Iris pigment epithelial cell (primary cell): ENCODE results near the gene TCTN3.
A peak's percentile ranks its signal among the peaks of the same experiment; 100 is the strongest.
"Not testable (repeated sequence)": the region's sequence is repeated elsewhere in the genome, so short reads cannot be mapped to it uniquely, and the experiment has no call there.

Experiments
- DNase-seq: peaks from one replicate; pipeline ENCODE4 v3.0.0-alpha.2; 2011; ENCODE audit warnings: low read depth

Gene TCTN3

DNA sequence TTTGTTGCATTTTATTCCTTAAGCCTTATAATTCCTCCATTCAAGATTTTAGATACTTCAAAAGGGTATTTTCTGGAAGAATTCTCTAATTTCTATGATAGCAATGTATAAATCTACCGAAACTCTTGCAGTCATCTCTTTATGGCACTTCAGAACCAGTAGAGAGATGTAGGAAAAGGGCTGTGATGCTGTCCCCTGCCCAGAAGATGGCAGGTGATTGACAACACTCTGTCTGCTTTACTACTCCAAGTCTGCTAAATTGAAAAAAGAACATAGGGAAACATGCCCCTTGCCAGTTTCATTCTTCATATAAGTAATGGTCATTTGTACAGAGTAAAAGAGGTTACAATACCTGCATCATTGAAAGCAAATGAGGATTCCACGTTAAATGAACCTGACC is 5.1 kb downstream of the TCTN3 start:
- no peak for DNase-seq

DNA sequence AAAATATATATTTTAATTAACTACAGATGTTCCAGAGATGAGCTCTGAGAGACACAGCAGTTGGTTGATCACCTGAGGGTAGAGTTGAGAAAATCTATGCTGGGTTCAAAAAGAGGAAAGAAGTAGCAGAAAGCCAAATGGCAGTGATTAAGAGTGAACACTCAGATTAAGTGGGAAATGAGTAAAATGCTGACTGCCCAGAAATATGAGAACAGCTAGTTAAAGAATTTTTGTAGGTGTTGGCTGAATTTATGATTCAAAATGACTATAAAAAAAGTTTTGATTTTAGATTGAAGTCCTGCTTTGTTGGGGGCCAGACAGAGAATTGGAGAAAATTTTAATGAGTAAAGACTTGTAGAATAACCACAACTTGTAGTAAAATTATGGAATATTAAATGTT is 9.8 kb downstream of the TCTN3 start:
- no peak for DNase-seq

DNA sequence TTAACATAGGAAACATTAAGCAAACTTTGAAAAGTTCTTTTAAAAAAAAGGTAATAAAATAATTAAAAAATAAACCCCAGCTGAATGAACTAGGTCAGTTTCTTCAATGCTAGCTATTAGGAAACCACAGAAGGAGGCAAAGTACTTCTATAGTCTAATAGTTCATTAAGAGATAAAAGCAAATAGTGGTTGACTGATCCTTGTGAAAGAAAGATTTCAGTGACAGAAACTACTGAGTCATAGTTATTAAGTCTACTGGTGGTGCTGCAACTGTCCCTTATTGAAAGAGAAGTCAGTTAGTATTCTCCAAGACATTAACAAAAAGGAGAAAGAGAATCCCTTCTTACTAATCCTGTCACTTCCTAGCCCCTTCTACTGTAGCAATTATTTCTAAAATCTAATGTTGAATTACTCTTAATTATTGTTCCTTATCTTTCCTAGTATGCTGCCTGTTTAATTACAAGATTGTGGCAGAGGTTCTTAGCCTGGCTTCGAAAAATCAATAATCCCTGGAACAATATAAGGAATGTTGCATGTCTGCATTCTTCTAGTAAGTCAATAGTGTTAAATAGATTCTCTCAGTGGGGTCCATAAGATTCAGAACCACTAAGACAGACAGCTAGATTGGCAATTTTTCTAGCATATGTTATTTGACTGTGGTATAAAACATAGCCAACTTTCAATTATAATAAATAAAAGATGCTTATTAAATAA is 18.2 kb downstream of the TCTN3 start:
- DNase-seq = no peak

DNA sequence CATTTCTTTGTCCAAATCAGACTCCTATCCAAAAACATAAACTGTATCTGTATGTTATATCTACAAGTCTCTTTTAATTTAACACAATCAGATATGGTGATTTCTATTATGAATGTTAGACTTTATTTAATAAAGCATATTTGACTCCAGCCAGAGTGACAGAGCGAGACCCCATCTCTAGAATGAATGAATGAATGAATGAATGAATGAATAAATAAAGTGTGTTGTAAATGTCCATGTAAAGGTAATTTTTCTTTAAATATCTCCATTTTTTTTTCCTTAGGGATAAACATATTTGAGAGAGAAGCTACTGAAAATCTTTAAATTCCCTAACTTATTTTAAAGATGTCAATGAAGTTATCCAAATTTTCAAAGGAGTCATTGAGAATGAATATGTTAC is 19.1 kb downstream of the TCTN3 start:
- no peak for DNase-seq

DNA sequence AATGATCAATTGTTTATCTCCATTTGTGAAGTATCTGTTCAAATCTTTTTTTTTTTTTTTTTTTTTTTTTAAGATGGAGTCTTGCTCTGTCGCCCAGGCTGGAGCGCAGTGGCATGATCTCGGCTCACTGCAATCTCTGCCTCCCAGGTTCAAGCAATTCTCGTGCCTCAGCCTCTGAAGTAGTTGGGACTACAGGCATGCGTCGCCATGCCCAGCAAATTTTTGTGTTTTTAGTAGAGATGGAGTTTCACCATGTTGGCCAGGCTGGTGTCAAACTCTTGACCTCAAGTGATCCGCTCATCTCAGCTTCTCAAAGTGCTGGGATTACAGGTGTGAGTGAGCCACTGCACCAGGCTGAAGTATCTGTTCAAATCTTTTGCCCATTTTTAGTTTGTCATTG is 21.1 kb downstream of the TCTN3 start:
- DNase-seq = not testable (repeated sequence)

DNA sequence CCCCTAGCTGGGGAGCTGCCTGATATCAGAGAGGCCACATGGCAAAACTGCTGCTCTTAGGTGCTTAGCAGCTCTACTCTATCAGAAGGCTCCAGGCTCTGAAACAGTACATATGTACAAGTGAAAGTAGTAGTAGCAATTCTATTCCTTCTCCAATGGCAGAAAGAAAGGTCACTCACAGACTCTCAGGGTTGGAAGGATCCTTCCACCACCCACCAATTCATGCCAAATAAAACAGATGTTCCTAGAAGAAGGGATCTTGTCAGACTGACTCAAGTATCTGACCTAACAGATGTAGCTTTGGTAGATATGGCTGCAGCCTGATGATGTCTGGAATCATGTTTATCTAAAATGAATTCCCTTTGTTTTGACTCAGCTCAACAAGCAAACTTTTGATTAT is 29.2 kb downstream of the TCTN3 start:
- peak; percentile 41 for DNase-seq

DNA sequence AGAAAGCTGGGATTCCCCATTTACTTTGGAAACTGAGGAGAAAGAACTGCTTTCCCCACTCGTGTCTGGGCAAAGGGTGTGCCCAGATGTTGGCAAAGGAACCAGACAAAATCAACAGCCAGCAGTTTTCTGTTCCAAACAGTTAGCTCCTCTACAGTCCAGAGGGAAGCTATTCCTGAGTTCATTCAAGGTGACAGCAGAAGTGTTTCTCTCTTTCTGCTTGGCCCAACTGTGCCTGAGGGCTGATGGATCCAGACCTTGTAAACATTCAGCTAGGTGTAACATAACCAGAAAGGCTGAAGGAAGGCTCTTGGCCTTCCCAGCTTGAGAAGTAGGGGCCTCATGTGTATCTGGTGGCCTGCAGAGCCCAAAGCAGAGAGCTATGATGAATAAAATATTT is 30.2 kb downstream of the TCTN3 start:
- no peak for DNase-seq

DNA sequence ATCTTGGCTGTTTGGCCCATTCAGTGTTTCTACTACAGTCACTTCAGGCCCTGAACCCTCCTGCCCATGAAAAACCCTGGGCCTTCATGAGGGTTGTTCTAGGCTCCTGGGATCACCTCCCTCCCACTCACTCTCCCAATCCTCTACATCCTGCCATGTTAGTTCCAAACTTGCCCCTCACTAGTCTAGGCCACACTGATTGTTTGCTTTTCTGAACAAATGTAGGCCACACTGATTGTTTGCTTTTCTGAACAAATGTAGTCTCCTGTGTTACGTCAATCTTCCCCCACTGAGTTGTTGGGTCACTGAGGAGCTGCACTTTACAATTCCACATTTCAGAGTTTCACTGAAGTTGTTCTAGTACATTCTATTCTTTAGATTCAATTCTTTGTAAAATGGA is 31.9 kb downstream of the TCTN3 start:
- DNase-seq = peak; percentile 40

DNA sequence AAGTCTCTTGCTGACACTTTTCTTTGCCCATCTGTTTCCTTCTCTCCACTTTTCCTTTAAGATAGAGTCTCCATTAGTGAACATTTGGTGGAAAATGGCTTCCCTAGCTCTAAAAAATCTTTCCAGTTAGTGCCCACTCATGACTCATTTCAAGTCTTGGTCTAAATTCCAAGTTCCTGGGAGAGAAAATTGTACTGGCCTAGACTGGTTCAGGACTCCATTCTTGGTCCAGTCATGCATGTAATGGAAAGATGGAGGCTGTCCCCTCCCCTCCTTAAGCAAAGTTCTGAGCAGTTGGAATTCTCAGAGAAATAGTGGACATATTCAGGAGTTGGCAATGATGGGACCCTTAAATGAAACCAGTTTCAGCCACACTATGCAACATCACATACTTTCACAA is 33.4 kb downstream of the TCTN3 start:
- peak; percentile 63 for DNase-seq

DNA sequence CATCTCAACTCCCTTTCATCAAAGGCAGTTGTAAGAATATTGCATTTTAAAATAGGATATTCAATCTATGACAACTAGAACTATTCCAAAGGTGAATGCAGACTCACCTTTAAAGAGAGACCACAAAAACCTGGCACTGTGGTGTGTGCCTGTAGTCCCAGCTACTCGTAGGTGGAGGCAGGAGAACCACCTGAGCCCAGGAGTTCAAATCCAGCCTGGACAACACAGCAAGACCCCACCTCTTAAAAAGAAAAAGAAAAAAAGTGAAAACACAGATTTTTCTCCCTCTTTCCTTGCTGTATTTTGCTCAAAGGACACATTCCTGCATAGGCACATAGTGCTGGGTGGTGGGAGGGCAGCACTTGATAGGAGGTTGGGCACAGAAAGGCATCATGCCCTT is 36.5 kb downstream of the TCTN3 start:
- no peak for DNase-seq

DNA sequence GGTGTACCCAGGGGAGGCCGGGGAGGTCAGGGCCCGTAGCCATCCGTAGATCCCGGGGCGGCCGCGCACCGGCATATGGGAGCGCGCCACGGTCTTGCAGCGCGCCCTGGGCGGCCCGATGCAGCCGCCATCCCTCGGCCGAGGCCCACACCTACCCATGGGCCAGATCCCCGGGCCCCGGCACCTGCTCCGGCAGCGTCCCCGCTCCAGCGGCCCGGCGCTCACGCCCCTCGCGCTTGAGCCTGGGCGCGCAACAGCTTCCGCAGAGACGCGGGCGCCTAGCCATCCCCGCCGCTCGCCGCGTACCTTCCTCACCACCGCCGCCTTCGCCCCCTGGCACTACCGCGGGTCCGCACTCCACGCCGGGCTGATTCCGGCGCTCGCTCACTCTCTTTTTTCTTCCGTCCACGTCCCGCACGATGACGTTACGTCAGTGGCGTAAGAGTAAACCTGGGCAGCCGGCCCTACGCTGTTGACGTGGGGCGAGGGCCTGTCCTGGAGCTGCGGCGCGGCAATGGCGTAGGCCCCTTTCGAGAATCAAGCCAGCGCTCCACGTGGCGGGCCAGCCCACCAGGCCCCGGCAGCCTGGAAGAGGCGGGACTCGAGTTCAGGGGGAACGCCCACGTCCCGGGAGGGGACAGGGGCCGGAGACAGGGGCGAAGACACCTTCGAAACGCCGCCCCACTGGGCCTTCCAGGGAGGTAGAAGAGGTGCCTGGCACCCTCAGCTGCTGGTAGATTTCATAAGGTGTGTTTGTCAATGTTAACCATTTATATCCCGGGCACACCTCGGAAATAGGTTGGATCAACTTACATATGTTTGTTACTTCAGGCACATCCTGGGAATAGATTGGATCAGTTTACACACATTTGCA is 37.2 kb downstream of the TCTN3 start, which contains the start of gene ALDH18A1:
Gene ALDH18A1, minus strand, starts transcription at position 421 of the 874 bp plus-strand sequence. CDS start 3,334 bp downstream, outside the sequence.
- peak; percentile 90 for DNase-seq

DNA sequence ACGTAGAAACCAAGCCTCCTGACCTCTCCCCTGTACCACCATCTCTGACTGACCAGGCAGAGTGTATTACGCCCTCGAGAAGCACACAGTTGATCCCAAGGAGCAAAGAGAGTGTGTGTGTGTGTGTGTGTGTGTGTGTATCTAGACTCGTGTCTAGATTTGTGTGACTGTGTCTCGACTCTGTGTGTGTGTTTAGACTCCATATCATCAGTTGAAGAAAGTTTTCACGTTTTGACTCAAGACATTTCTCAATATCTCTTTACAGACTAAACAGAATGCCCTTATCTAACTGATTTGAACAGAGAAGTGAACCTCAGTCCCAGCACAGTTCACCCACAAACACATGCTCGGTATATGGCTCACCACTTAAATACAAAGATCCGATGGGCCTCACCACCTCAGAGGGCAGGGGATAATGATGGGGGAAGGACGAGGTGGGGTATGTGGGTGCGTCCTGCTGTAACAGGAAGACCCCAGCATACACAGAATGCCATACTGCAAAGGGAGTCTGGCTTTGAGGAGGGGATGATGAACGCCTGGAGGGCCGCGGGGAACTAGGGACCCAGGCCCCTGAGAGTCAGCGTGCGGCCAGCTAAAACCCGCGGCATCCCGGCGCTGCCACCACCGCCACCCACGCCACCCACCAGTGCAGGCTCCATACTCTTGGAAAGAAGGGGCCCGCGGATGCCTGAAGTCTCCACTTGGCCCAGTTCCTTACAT is 38.0 kb downstream of the TCTN3 start:
- DNase-seq = peak; percentile 59

DNA sequence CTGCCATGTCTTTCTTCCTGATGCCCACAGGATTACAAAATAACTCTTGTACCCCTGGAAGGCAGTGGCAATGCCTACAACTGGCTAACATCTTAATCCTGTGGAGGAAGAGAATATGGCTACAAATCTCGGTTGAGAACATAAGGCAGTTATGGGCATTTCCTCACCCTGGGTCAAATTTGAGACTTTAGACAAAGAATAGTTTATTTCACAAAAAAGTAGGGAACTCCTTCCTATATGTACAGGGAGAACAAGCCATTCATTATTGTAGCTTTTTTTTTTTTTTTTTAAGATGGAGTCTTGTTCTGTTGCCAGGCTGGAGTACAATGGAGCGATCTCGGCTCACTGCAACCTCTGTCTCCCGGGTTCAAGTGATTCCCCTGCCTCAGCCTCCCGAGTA is 39.8 kb downstream of the TCTN3 start:
- no peak for DNase-seq

DNA sequence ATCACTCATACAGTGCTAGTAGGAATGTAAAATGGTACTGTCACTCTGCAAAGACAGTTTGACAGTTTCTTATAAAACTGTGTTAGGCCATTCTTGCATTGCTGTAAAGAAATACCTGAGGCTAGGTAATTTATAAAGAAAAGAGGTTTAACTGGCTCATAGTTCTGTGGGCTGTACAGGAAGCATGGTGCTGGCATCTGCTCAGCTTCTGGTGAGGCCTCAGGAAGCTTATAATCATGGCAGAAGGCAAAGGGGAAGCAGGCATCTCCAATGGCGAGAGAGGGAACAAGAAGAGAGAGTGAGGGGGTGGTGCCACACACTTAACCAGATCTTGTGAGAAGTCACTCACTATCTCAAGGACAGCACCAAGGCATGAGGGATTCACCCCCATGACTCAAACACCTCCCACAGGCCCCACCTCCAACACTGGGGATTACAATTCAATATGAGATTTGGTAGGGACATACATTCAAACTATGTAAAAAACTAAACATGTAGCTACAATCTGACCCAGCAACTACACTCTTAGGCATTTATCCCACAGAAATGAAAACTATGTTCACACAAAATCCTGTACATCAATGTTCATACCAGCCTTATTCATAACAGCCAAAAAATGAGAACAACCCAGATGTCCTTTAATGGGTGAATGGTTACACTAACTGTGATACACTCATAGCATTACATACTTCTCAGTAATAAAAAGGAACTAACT is 42.2 kb downstream of the TCTN3 start:
- peak; percentile 51 for DNase-seq

DNA sequence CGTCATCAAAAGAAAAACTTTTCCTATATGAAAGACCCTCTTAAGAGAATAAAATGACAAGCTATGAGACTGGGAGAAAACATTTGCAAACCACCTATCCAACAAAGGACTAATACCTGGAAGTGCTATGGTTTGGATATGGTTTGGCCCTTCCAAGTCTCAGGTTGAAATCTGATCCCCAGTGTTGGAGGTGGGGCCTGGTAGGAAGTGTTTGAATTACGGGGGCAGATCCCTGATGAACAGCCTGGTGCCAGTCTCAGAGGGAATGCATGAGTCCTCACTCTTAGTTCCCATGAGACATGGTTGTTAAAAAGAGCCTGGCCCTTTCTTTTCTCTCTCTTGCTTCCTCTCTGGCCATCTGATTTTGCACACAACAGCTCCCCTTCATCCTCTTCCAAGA is 43.5 kb downstream of the TCTN3 start:
- no peak for DNase-seq

DNA sequence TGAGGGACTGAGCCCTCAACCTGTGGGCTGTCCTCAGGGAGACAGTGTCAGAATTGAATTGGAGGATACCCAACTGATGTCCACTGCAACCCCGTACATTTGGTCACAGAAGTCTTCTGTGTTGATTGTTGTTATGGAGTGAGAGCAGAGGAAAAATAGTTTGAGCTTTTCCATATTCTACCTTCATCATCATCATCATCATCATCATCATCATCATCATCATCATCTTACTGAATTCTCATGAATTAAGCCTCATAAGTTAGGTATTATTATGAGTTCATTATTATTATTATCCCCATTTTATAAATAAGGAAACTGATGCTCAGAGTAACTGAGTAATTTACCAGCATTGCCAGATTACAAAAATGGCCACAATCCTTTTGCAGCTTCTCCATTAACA is 45.6 kb downstream of the TCTN3 start:
- DNase-seq = no peak

DNA sequence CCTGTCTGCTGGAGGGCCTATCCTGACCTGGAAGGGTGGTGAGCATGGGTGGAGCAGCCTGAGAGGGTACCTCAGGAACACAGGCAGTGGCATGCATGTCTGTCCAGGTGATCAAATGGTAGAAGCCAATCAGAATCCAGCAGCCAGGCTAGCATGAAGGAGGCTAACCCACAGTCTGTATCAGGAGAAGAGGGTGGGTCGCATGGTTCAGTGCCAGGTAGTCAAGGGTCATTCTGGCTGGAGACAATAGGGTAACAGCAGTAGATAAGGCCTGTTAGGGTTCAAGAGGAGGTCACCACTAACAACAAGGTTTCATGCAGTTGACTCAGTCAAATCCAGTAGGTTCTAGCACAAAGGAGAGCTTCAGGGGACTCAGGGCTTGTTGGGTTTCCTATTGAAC is 47.6 kb downstream of the TCTN3 start:
- DNase-seq = no peak

DNA sequence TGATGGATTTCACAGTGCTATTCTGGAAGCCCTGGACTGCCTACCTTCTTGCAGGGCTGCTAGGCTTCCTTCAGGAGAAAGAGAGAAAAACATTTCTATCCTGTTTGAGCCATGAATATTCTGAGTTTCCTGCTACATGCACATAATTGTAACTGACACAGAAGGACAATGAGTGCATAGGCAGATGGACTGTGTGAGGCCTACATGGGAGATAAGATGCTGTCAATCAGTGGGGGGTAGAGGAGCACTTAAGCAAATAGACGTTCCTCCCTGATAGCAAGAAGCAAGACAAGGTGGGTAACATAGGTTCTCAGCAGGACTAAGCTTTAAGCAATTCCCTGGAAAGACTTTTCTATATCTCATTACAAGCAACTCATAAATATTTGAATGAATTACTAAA is 48.8 kb downstream of the TCTN3 start:
- DNase-seq = no peak

DNA sequence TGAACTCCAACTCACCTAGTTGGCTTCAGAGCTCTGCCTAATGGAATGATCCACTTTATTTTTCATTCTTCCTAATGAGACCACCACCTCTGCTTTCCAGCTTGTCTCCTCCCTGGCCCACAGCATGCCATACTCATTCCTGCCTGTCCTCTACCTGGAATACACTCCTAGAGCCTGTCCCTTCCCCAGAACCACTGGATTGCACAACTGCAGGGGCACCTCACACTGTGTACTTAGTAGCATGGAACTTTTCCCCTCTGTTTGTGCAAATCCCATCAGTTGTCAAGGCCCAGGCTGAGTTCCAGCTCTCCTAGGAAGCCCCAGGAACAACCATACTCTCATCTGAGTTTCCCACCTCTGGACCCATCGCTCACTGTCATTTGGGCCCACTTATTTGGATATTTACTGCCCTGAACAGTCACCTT is 52.8 kb downstream of the TCTN3 start:
- no peak for DNase-seq

DNA sequence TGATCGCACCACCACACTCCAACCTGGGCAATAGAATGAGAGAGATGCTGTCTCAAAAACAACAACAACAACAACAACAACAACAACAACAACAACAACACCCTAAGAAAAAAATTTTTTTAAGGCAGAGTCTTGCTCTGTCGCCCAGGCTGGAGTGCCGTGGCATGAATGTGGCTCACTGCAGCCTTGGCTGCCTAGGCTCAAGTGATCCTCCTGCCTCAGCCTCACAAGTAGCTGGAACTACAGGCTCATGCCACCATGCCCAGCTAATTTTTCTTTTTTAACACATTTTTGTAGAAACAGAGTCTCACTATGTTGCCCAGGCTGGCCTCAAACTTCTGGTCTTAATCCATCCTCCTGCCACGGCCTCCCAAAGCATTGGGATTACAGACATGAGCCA is 55.8 kb downstream of the TCTN3 start:
- no peak for DNase-seq

DNA sequence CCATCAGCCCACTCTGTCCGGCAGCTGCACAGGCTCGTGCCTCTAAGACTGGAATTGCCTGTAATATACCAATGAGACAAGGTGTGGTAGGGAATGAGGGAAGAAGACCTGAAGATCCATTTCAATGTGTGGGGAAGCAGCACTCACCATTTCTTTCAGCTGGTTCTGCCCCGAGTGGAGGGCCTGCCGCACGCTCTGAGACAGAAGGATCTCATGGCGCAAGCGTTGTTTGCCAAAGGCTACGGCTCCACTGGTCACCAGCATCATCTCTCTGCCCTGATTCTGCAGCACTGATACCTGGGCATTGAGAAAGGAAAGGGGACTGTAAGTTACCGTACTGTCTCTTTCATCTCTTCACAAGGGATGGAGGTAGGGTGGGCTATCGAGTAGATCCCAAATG is 56.6 kb downstream of the TCTN3 start:
- no peak for DNase-seq

DNA sequence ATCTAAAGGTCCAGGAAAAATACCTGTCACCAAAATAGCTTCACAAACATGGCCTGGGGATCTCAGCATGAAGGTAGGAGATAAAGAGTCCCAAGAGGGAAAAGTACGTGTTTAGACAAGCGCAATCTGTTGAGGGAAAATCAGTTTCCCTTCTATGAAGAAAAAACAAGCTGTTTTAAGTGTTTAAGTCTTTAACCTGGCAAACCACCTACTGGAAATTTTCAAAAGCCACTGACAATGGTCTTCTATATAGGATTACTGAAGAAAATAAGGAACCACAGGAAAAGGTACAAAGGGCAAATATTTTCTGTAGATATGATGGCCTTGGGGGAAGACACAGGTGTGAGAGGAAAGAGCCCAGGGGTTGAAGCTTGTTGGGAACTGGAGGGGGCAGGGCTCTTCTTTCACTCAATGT is 58.4 kb downstream of the TCTN3 start:
- no peak for DNase-seq
